ENCODE data around the gene OR10V1.

The OR10V1 gene, protein sequence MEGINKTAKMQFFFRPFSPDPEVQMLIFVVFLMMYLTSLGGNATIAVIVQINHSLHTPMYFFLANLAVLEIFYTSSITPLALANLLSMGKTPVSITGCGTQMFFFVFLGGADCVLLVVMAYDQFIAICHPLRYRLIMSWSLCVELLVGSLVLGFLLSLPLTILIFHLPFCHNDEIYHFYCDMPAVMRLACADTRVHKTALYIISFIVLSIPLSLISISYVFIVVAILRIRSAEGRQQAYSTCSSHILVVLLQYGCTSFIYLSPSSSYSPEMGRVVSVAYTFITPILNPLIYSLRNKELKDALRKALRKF

DNA sequence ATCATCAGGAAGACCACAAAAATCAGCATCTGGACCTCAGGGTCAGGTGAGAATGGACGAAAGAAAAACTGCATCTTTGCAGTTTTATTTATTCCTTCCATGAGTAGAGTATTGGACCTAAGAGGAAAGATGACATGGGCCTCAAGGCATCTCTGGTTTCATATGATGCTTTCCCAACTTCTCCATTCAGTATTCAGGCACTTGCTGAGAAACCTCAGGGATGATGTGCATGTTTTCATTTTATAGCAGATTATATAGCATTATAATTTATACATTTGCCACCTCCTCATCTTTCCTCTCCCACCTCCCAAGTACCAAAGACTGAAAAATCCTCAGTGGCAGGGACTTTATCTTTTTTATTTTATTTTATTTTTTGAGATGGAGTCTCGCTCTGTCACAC is at the start of gene OR10V1:
Gene OR10V1, minus strand, starts transcription at position 101 of the 400 bp plus-strand sequence. Its CDS starts 0 bp downstream, at position 101.
- H3K27ac ChIP-seq (ENCODE audit: low read depth, low read length): no peak within 1 kb of the TSS
- no peaks in the 10 kb centered on the region for H3K9me3 ChIP-seq (ENCODE audit: control insufficient read depth in 1 of 2, low read length in 2 of 2)
- no peaks in the 10 kb centered on the region for H3K36me3 ChIP-seq (ENCODE audit: control insufficient read depth in 1 of 2, insufficient read depth in 2 of 2, low read length in 2 of 2)
- no peaks in the 10 kb centered on the region for H3K27me3 ChIP-seq (ENCODE audit: control insufficient read depth in 1 of 2, insufficient read depth in 2 of 2, low read length in 2 of 2)
- no peak within 1 kb of the TSS for H3K4me3 ChIP-seq (ENCODE audit: low read depth in 1 of 2, low read length in 2 of 2)
- no peaks in the 10 kb centered on the region for H3K4me1 ChIP-seq (ENCODE audit: control insufficient read depth in 1 of 2, insufficient read depth in 2 of 2, low read length in 2 of 2)
- no peak within 1 kb of the TSS for H3K9ac ChIP-seq (ENCODE audit: low read depth in 1 of 2, low read length in 2 of 2)

DNA sequence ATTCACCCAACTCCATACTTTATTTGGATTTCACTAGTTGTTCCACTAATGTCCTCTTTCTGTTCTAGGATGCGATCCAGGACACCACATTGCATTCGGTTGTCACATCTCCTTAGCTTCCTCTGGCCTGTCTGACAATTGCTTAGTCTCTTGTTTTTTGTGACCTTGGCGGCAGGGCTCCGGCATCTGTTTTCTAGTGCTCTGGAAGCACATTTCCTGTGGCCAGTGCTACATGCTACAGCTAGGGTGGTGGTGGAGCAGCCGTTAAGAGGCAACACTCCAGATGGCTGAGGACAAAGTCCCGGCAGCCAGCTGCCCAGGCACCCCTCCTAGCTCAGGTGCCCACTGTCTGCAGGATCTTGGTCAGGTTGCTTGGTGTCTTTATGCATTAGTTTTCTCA is 48.3 kb upstream of the OR10V1 start:
- Histone ChIP-seq H3K36me3 (ENCODE audit: control insufficient read depth in 1 of 2, insufficient read depth in 2 of 2, low read length in 2 of 2) (peaks cover 7 to 15% of the 10 kb centered on the region in 2 donors), H3K4me1 (ENCODE audit: control insufficient read depth in 1 of 2, insufficient read depth in 2 of 2, low read length in 2 of 2) (peaks cover 39 to 59% of the 10 kb centered on the region in 2 donors), H3K9me3 (ENCODE audit: control insufficient read depth in 1 of 2, low read length in 2 of 2) (no peaks in the 10 kb centered on the region), H3K27ac (ENCODE audit: low read depth, low read length) (no peak overlapping the region), H3K4me3 (ENCODE audit: low read depth in 1 of 2, low read length in 2 of 2) (no peak overlapping the region), H3K9ac (ENCODE audit: low read depth in 1 of 2, low read length in 2 of 2) (no peak overlapping the region), H3K27me3 (ENCODE audit: control insufficient read depth in 1 of 2, insufficient read depth in 2 of 2, low read length in 2 of 2) (no peaks in the 10 kb centered on the region)

DNA sequence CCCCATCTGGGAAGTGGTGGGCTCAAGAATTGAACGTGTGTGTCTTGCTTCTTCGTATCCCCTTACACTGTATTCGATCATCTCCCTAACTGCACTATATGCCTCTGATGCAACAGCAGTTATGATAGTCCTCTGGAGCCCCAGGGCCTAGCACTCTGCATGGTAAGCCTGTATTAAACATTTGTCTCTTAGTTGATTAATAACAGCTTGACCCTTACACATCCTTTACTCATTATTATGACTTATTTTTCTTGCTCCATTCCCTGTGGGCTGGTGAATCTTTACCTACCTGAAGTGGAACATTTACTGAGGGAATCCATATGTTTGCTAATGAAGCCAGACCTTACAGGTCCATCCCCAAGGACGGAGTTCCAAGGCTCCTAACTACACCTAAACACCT is 47.1 kb upstream of the OR10V1 start:
- no peak overlapping the region for H3K4me3 ChIP-seq (ENCODE audit: low read depth in 1 of 2, low read length in 2 of 2)
- H3K4me1 ChIP-seq (ENCODE audit: control insufficient read depth in 1 of 2, insufficient read depth in 2 of 2, low read length in 2 of 2): peaks cover 39 to 59% of the 10 kb centered on the region in 2 donors

DNA sequence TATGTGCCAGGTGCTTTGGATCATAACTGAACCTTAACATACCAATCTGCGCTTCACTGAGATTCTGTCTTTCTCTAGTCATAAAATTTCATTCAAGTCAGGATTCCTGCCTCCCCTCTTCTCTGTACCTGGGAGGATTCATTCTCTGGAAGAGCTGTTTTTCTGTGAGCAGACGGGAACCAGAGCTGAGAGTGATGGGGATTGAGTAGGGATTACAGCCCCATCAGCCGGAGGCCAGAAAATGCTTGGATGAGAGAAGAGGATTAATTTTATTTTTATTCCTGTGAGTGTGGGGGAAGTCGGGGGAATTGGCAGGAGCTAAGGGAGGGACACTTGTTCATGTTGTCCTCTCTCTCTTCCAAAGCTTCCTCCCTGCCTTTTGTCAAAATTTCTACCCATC is 46.3 kb upstream of the OR10V1 start:
- Histone ChIP-seq H3K4me1 (ENCODE audit: control insufficient read depth in 1 of 2, insufficient read depth in 2 of 2, low read length in 2 of 2) (peaks cover 31 to 53% of the 10 kb centered on the region in 2 donors), H3K9ac (ENCODE audit: low read depth in 1 of 2, low read length in 2 of 2) (no peak overlapping the region), H3K4me3 (ENCODE audit: low read depth in 1 of 2, low read length in 2 of 2) (no peak overlapping the region), H3K36me3 (ENCODE audit: control insufficient read depth in 1 of 2, insufficient read depth in 2 of 2, low read length in 2 of 2) (peaks cover 7 to 15% of the 10 kb centered on the region in 2 donors), H3K9me3 (ENCODE audit: control insufficient read depth in 1 of 2, low read length in 2 of 2) (no peaks in the 10 kb centered on the region), H3K27me3 (ENCODE audit: control insufficient read depth in 1 of 2, insufficient read depth in 2 of 2, low read length in 2 of 2) (no peaks in the 10 kb centered on the region), H3K27ac (ENCODE audit: low read depth, low read length) (no peak overlapping the region)

More for the DNA sequence above, 47.1 kb upstream of the OR10V1 start:
- Histone ChIP-seq H3K9me3 (ENCODE audit: control insufficient read depth in 1 of 2, low read length in 2 of 2) (no peaks in the 10 kb centered on the region), H3K27me3 (ENCODE audit: control insufficient read depth in 1 of 2, insufficient read depth in 2 of 2, low read length in 2 of 2) (no peaks in the 10 kb centered on the region), H3K27ac (ENCODE audit: low read depth, low read length) (no peak overlapping the region), H3K36me3 (ENCODE audit: control insufficient read depth in 1 of 2, insufficient read depth in 2 of 2, low read length in 2 of 2) (peaks cover 7 to 15% of the 10 kb centered on the region in 2 donors), H3K9ac (ENCODE audit: low read depth in 1 of 2, low read length in 2 of 2) (no peak overlapping the region)

DNA sequence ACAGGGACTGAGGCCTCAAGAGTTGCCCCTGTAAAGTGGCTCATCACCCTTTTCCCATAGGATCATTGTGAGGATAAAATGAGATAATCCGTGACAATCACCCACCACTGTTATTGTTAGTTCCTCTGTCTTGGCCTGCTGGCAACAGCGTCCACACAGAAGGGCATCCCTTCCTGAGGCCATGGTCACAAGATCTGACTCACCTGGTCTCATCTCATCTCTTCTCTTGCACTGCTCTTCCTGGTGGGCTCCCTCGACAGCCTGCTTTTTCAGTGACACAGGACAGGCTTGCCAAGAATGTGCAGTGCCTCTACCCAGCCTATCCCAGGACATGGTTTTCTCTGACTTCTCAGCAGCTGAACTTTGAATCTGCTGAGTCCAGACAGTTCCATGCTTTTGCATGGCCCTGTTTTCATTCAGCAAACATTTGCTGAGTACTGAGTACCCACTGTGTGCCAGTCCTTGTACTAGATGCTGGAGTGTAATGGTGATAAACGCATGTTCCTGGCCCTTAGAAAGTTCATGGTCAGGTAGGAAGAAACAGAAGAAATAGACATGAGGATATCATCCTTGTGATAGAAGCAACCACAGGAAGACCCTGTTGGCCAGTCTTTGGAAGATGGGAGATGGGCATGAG is 44.9 kb upstream of the OR10V1 start:
- no peak overlapping the region for H3K27ac ChIP-seq (ENCODE audit: low read depth, low read length)

DNA sequence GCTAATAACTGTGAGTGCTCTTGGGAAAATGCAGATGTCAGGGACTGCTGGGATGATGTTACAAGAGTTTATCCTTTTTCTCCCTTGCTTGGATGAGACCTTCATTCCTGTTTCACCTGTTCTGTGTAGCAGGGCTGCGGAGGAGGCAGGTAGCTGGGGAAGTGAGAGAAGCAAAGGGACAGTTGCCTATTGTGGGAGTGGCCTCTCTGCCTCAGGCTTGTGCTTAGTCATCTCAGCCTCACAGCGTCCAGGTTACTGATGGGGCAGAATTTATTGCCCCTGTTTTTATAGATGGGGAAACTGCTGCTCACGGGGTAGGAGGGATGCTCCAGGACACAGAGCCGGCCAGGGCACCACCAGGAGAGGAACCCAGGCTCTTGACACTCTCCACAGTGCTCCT is 43.2 kb upstream of the OR10V1 start:
- Histone ChIP-seq H3K27me3 (ENCODE audit: control insufficient read depth in 1 of 2, insufficient read depth in 2 of 2, low read length in 2 of 2) (no peaks in the 10 kb centered on the region), H3K9ac (ENCODE audit: low read depth in 1 of 2, low read length in 2 of 2) (peak overlapping the region; percentile 76 to 88), H3K36me3 (ENCODE audit: control insufficient read depth in 1 of 2, insufficient read depth in 2 of 2, low read length in 2 of 2) (peaks cover 7 to 10% of the 10 kb centered on the region in 2 donors), H3K9me3 (ENCODE audit: control insufficient read depth in 1 of 2, low read length in 2 of 2) (no peaks in the 10 kb centered on the region), H3K4me1 (ENCODE audit: control insufficient read depth in 1 of 2, insufficient read depth in 2 of 2, low read length in 2 of 2) (peaks cover 26 to 46% of the 10 kb centered on the region in 2 donors), H3K27ac (ENCODE audit: low read depth, low read length) (peak overlapping the region; percentile 88), H3K4me3 (ENCODE audit: low read depth in 1 of 2, low read length in 2 of 2) (peak overlapping the region; percentile 85 to 87)

More for the DNA sequence above, 44.9 kb upstream of the OR10V1 start:
- H3K4me1 ChIP-seq (ENCODE audit: control insufficient read depth in 1 of 2, insufficient read depth in 2 of 2, low read length in 2 of 2): peaks cover 33 to 52% of the 10 kb centered on the region in 2 donors
- H3K9ac ChIP-seq (ENCODE audit: low read depth in 1 of 2, low read length in 2 of 2): no peak overlapping the region
- no peaks in the 10 kb centered on the region for H3K9me3 ChIP-seq (ENCODE audit: control insufficient read depth in 1 of 2, low read length in 2 of 2)
- no peak overlapping the region for H3K4me3 ChIP-seq (ENCODE audit: low read depth in 1 of 2, low read length in 2 of 2)
- H3K36me3 ChIP-seq (ENCODE audit: control insufficient read depth in 1 of 2, insufficient read depth in 2 of 2, low read length in 2 of 2): peaks cover 7 to 15% of the 10 kb centered on the region in 2 donors
- no peaks in the 10 kb centered on the region for H3K27me3 ChIP-seq (ENCODE audit: control insufficient read depth in 1 of 2, insufficient read depth in 2 of 2, low read length in 2 of 2)

DNA sequence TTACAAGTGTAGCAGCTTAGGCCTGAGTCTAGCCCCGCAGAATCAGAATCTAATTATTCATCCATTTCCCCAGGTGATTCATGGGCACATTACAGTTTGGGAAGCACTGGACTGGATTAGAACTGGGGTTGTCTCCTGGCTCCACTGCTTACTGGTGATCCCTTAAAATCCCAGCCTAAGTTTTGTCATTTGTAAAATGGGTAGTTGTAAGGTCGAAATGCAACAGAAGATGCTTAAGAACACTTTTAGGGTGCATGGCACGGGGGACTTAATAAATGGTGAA is 42.9 kb upstream of the OR10V1 start:
- peak overlapping the region; percentile 85 to 87 for H3K4me3 ChIP-seq (ENCODE audit: low read depth in 1 of 2, low read length in 2 of 2)
- no peaks in the 10 kb centered on the region for H3K27me3 ChIP-seq (ENCODE audit: control insufficient read depth in 1 of 2, insufficient read depth in 2 of 2, low read length in 2 of 2)
- H3K36me3 ChIP-seq (ENCODE audit: control insufficient read depth in 1 of 2, insufficient read depth in 2 of 2, low read length in 2 of 2): peaks cover 7 to 10% of the 10 kb centered on the region in 2 donors
- H3K4me1 ChIP-seq (ENCODE audit: control insufficient read depth in 1 of 2, insufficient read depth in 2 of 2, low read length in 2 of 2): peaks cover 26 to 43% of the 10 kb centered on the region in 2 donors
- no peaks in the 10 kb centered on the region for H3K9me3 ChIP-seq (ENCODE audit: control insufficient read depth in 1 of 2, low read length in 2 of 2)
- peak overlapping the region; percentile 88 for H3K27ac ChIP-seq (ENCODE audit: low read depth, low read length)
- peak overlapping the region; percentile 76 to 88 for H3K9ac ChIP-seq (ENCODE audit: low read depth in 1 of 2, low read length in 2 of 2)

DNA sequence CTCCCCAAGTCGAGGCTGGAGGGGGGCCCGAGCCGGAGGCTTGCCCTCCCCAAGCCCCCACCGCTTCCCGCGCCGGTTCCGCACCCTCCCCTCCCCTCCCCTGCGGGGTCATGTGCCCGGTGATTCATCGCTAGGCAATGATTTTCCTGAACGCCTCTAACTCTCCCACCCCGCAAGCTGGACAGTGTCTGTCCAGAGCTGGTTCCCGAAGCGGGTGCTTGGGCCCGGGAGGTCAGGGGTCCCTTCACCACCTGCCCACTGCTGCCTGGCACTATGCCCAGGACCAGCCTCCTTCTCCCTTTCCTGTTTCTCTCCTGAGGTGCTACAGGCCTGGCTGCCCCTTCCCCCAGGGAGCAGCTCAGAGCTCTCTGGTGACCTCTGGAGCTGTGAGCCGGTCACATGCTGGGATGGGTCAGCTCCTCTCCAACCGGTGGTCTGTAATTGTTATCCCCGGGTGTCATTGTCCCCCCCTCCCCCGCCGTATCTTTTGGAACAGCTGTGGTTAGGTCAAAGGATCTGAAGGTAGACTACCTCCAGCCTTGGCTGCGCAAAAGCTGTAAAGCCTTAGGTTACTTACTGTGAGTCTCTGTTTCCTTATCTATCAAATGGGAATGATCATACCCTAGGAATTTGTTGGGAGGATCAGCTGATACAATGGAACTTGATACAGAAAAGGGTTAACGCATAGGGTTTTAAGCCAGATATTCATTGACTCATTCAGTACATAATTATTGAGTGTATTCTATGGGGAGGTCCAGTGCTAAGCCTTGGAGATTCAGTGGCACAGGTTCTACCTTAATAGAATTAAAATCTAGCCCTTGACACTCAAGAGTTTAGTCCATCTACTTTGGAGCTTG is 42.3 kb upstream of the OR10V1 start:
- H3K4me1 ChIP-seq (ENCODE audit: control insufficient read depth in 1 of 2, insufficient read depth in 2 of 2, low read length in 2 of 2): peaks cover 26 to 38% of the 10 kb centered on the region in 2 donors
- H3K27ac ChIP-seq (ENCODE audit: low read depth, low read length): peak overlapping the region; percentile 88
- H3K9ac ChIP-seq (ENCODE audit: low read depth in 1 of 2, low read length in 2 of 2): peak overlapping the region; percentile 76 to 88
- peaks cover 6% of the 10 kb centered on the region in 2 donors for H3K36me3 ChIP-seq (ENCODE audit: control insufficient read depth in 1 of 2, insufficient read depth in 2 of 2, low read length in 2 of 2)
- H3K9me3 ChIP-seq (ENCODE audit: control insufficient read depth in 1 of 2, low read length in 2 of 2): no peaks in the 10 kb centered on the region
- H3K4me3 ChIP-seq (ENCODE audit: low read depth in 1 of 2, low read length in 2 of 2): peak overlapping the region; percentile 85 to 87
- no peaks in the 10 kb centered on the region for H3K27me3 ChIP-seq (ENCODE audit: control insufficient read depth in 1 of 2, insufficient read depth in 2 of 2, low read length in 2 of 2)

DNA sequence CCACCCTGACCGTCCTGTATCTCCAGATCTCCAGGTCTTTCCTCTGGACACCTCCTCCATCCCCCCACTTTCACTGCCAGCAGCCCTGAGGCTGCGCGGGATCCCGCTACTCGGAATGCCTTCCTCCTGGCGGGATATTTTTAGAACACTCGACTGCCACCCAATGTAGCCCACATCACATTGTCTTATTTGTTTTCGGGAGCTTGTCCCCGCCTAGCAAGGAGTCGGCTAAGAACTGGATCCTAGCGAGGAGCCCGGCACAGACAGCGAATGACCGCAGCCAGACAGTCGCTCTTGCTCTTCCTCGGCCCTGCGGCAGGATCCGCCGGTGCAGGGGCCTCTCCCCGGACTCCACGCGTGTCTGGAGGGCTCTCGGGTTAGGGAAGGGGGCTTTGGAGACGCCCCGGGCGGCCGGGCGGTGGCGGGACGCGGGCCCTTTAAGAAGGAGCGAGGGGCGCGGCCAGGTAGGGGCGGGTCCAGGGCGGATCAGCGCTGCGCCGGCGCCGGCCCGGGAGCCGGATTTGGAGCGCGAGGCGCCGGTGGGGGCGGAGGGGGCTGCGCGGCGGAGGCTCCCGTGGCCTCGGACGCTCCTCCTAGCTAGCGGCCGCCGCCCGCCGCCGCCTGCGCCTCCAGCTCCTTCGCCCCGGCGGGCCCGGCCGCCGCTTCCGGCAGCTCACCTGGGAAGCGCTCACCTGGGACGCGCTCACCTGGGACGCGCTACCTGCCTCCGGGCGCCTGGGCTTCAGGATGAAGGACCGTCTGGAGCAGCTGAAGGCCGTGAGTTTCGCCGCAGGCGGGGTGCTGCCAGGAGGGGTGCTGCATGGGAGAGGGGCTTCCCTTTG is 41.4 kb upstream of the OR10V1 start, which contains the start of gene STX3:
Gene STX3, plus strand, starts transcription at position 518 of the 842 bp plus-strand sequence. Its CDS starts 230 bp downstream, at position 748.
- H3K27me3 ChIP-seq (ENCODE audit: control insufficient read depth in 1 of 2, insufficient read depth in 2 of 2, low read length in 2 of 2): no peaks in the 10 kb centered on the region
- no peaks in the 10 kb centered on the region for H3K9me3 ChIP-seq (ENCODE audit: control insufficient read depth in 1 of 2, low read length in 2 of 2)
- peaks cover 0 to 2% of the 10 kb centered on the region in 2 donors for H3K36me3 ChIP-seq (ENCODE audit: control insufficient read depth in 1 of 2, insufficient read depth in 2 of 2, low read length in 2 of 2)
- H3K27ac ChIP-seq (ENCODE audit: low read depth, low read length): peak within 1 kb of the TSS; percentile 88
- H3K4me1 ChIP-seq (ENCODE audit: control insufficient read depth in 1 of 2, insufficient read depth in 2 of 2, low read length in 2 of 2): peaks cover 26 to 38% of the 10 kb centered on the region in 2 donors
- H3K9ac ChIP-seq (ENCODE audit: low read depth in 1 of 2, low read length in 2 of 2): peak within 1 kb of the TSS; percentile 76 to 88
- H3K4me3 ChIP-seq (ENCODE audit: low read depth in 1 of 2, low read length in 2 of 2): peak within 1 kb of the TSS; percentile 85 to 87
